Measurements from ENCODE around the gene ROR1.

The ROR1 gene

DNA sequence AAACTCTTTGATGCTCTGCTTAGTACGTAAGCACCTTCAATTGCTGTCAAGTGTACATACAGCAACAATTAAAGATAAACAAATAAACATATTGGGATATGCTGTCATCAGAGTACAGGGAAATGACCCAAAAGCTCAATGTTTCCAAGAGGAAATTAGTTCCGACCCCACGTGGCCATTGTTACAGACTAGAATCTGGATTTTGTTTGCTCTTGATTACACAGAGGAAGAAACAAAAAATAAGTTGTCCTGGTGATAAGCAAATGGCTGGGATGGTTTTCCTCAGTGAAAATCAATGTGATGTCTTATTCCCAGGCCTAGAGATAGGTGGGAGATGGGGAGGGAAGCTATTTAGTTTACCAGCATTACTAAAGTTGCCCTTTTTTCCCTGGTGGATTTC, 316.6 kb downstream of the ROR1 start:
- ChIA-PET POLR2A (no interaction called here), CTCF (interaction anchor here (0.9 kb wide), 1 partner anchor 11 kb away, joined by 3 read pairs; no protein-coding TSS in a partner anchor)
- TF ChIP-seq, protein P1, sequence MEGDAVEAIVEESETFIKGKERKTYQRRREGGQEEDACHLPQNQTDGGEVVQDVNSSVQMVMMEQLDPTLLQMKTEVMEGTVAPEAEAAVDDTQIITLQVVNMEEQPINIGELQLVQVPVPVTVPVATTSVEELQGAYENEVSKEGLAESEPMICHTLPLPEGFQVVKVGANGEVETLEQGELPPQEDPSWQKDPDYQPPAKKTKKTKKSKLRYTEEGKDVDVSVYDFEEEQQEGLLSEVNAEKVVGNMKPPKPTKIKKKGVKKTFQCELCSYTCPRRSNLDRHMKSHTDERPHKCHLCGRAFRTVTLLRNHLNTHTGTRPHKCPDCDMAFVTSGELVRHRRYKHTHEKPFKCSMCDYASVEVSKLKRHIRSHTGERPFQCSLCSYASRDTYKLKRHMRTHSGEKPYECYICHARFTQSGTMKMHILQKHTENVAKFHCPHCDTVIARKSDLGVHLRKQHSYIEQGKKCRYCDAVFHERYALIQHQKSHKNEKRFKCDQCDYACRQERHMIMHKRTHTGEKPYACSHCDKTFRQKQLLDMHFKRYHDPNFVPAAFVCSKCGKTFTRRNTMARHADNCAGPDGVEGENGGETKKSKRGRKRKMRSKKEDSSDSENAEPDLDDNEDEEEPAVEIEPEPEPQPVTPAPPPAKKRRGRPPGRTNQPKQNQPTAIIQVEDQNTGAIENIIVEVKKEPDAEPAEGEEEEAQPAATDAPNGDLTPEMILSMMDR (IDR thresholded peaks at IDR 0.05; ENCODE audit: insufficient read depth, low read length, missing control alignments), result no peak
- DNase-seq (ENCODE audit: low read depth, low spot score), result no peak
- H3K4me3 ChIP-seq (ENCODE audit: low read depth, low read length), result no peak overlapping the region

DNA sequence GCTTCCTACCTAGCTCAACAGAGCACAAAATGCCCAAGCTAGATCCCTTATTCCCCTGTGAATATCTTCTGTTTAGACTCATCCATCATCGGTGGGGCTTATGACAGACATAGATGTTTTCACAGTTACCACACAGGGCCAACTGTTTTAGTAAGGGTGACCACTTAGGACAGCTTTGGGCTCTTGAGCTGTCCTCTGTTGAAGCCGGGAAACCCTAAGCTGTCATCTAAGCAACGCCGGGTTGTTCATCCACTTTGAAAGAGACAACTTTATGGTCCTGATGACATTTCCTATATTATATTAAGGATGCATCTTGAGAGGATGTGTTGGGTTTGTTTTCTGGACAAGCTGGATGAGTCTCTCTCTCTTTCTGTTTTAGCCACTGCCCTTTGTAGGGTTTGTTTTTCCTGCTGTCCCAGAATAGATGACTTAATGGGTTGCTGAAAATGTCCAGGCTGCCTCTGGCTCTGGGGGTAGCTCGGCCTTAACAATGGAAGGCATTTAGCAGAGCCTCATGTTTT, 319.1 kb downstream of the ROR1 start:
- no peak for DNase-seq (ENCODE audit: low read depth, low spot score)
- CTCF ChIA-PET, result interaction anchor here (1.0 to 1.7 kb wide), 3 partner anchors 8 to 401 kb away, joined by 3 to 7 read pairs (median 4); no protein-coding TSS in a partner anchor
- H3K4me3 ChIP-seq (ENCODE audit: low read depth, low read length), result no peak overlapping the region
- POLR2A ChIA-PET, result no interaction called here
- TF ChIP-seq, protein P1 (IDR thresholded peaks at IDR 0.05; ENCODE audit: insufficient read depth, low read length, missing control alignments), result no peak

DNA sequence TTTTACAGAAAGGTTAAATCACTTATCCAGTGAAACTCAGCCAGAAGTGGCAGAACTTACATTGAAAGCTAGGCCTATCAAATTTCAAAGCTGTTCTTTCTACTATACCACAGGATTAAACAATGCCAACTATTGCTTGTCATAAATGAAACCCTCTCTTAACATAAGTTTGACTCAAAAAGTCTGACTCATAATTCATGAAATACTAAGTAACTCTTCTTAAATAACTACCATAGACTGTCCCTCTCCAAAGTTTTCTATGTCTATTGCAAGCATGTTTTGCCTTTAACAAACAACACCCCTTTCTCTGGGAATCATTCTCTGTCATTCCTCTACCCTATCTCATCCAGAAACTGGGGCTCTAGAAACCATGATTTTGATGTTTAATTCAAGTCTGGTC, 320.1 kb downstream of the ROR1 start:
- no peak for DNase-seq (ENCODE audit: low read depth, low spot score)
- POLR2A ChIA-PET, result no interaction called here
- H3K4me3 ChIP-seq (ENCODE audit: low read depth, low read length), result no peak overlapping the region
- TF ChIP-seq, protein P1 (IDR thresholded peaks at IDR 0.05; ENCODE audit: insufficient read depth, low read length, missing control alignments), result no peak
- CTCF ChIA-PET, result no interaction called here

DNA sequence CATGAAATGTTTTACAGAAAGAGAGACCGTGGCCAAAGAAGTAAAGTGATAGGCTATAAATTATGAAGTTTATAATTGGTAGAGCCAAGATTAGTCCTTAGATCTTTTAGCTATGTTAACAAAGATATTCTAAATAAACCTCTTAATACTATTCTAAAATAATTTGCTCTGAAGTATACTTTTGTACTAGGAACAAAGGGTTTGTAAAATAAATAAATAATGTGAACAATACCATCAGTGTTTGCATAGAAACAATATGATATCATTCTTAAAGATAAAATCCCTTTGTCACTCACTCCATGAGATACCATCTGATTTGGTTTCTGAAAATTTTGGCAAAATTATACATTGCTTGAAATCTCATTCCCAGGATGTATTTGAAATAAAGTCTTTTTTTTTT, 322.0 kb downstream of the ROR1 start:
- CTCF ChIA-PET, result interaction anchor here (1.0 kb wide), 1 partner anchor 10 kb away, joined by 3 read pairs; no protein-coding TSS in a partner anchor
- TF ChIP-seq, protein P1 (IDR thresholded peaks at IDR 0.05; ENCODE audit: insufficient read depth, low read length, missing control alignments), result no peak
- POLR2A ChIA-PET, result no interaction called here
- no peak overlapping the region for H3K4me3 ChIP-seq (ENCODE audit: low read depth, low read length)
- DNase-seq (ENCODE audit: low read depth, low spot score), result no peak

DNA sequence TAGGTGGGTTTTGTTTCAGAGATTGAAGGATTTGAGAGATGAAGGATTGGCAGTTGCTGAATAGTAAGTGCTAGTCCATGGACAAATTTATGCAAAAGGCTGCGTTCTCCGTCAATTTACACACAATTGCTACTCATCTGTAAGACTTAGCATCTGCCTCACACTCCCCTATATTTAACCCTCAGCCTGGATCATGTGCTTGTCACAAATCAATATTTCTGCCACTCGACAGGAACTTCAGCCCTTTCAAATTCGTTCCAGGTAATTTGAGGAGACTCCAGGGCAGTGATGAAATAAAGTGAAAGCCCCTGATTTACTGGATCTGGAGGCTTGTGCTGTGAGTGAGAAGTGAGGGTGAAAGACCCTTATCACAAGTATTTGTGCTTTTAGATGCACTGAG, 324.0 kb downstream of the ROR1 start:
- CTCF ChIA-PET, result interaction anchor here (1.1 kb wide), 1 partner anchor 9 kb away, joined by 4 read pairs; no protein-coding TSS in a partner anchor
- TF ChIP-seq, protein P1 (IDR thresholded peaks at IDR 0.05; ENCODE audit: insufficient read depth, low read length, missing control alignments), result no peak
- no peak overlapping the region for H3K4me3 ChIP-seq (ENCODE audit: low read depth, low read length)
- DNase-seq (ENCODE audit: low read depth, low spot score), result no peak
- POLR2A ChIA-PET, result no interaction called here

DNA sequence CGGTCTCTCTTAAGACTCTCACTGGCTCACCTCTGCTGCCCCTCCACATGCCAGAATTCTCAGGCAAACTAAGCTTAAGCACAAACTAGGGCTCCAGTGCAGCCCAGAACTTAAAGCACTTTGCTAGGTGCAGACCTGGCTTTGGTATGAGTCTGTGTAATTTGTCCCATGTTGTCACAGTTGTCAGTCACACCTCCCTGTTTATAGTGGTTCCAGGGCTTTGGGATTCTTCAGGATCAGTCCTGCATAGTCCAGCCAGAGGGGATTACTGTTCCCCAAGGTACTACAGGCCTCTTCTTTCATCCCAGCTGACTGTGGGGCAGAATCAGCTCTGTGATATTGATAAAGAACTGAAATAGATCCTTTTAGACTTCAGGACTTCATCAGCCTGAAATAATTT, 324.6 kb downstream of the ROR1 start:
- CTCF ChIA-PET, result no interaction called here
- DNase-seq (ENCODE audit: low read depth, low spot score), result no peak
- TF ChIP-seq, protein P1 (IDR thresholded peaks at IDR 0.05; ENCODE audit: insufficient read depth, low read length, missing control alignments), result no peak
- no peak overlapping the region for H3K4me3 ChIP-seq (ENCODE audit: low read depth, low read length)
- POLR2A ChIA-PET, result no interaction called here

All from AG04449 (cell line).